Body of pancreas (tissue), 4 donors: ENCODE data around the gene FBXL15. TPM values are rescaled to one million over a fixed set of nuclear protein-coding genes. Genes with fewer than 3 reads are reported as not detected.

Experiments
- ATAC-seq: fragments of 150-250 bp; one replicate; pipeline ENCODE4 v1.9.1; 2016
- DNase-seq, 4 donors: peaks; one replicate each; pipeline ENCODE4 v3.0.0-alpha.2; 2019
- H3K27ac ChIP-seq, 4 donors: fragments of 200-600 bp; sonication (generic); 1 replicate in 3 of 4; 2 replicates in 1 of 4; pipeline versions ENCODE4 v1.5.1 to v1.6.1; 2016 to 2019; ENCODE audit warnings: mild to moderate bottlenecking in 1 of 4, mixed read lengths in 1 of 4, moderate library complexity in 1 of 4
- H3K27me3 ChIP-seq, 2 donors: fragments of 200-600 bp; sonication (generic); one replicate each; pipeline ENCODE4 v1.6.0; 2016; ENCODE audit warnings: mild to moderate bottlenecking in 1 of 2
- H3K36me3 ChIP-seq, 2 donors: fragments of 200-600 bp; sonication (generic); replicated peaks in 1 of 2; 2 replicates each; pipeline ENCODE4 v1.5.1; 2016; ENCODE audit warnings: low read depth in 2 of 2; ENCODE audit not compliant: insufficient read depth in 1 of 2
- H3K4me1 ChIP-seq: fragments of 200-600 bp; sonication (generic); one replicate; pipeline ENCODE4 v1.6.0; 2016
- H3K4me3 ChIP-seq, 2 donors: fragments of 200-600 bp; sonication (generic); 1 replicate in 1 of 2; 2 replicates in 1 of 2; pipeline ENCODE4 v1.5.1; 2016 to 2019
- H3K9me3 ChIP-seq, 3 donors: fragments of 200-600 bp; sonication (generic); 1 replicate in 2 of 3; 2 replicates in 1 of 3; pipeline ENCODE4 v1.5.1; 2016
- CTCF ChIP-seq, 7 experiments: fragments of 450-650 bp in 4 of 7; fragments of 200-600 bp in 3 of 7; sonication (generic) in 3 of 7; IDR thresholded peaks; one replicate each; pipeline ENCODE4 v1.5.1; 2016 to 2019; ENCODE audit warnings: antibody characterized with exemption in 7 of 7
- POLR2A ChIP-seq, 3 donors: fragments of 450-650 bp; IDR thresholded peaks; one replicate each; pipeline ENCODE4 v1.6.1; 2016; ENCODE audit warnings: antibody characterized with exemption in 3 of 3, mild to moderate bottlenecking in 2 of 3
- WGBS, 2 donors: methylation state at CpG; one replicate each; pipeline ENCODE4 v1.1.5; 2017; 5-methylcytosine and 5-hydroxymethylcytosine counted together
- intact Hi-C: fragments of 100-400 bp; cut with DNase I; formaldehyde crosslinking; loops from one replicate; pipeline ENCODE4 v1.15.1; 2023
- total RNA-seq, 2 donors: library from RNA; depleted of rRNA; stranded (reverse); fragments of >200 nt; gene quantifications; one replicate each; pipeline ENCODE4 v1.1.0, GENCODE V29; 2016

Gene FBXL15
- total RNA-seq, 2 donors from 2014 or later, result 12.7 to 38.6 TPM

- H3K27ac ChIP-seq, result peak overlapping the region in 3 of 4 donors; percentile 88 to 100 (median 97)
- no peak for DNase-seq
- no peak for ATAC-seq
- peaks cover 43% of the 10 kb centered on the region for H3K4me1 ChIP-seq
- TF ChIP-seq POLR2A (IDR thresholded peaks at IDR 0.05) (no peak), CTCF (IDR thresholded peaks at IDR 0.05) (no peak)
- no peaks in the 10 kb centered on the region for H3K27me3 ChIP-seq
- intact Hi-C loops, result no loop called here
- 83 to 85% methylated on average over 10 to 12 of the region's 12 CpGs for WGBS, 2 donors
- H3K4me3 ChIP-seq, result no peak overlapping the region
- no peaks in the 10 kb centered on the region for H3K9me3 ChIP-seq
- peaks cover 0 to 5% of the 10 kb centered on the region in 2 donors for H3K36me3 ChIP-seq
These were observed 23.9 kb upstream of the FBXL15 start for GRCh38 chr10:102396730-102397151.

- peaks cover 43% of the 10 kb centered on the region for H3K4me1 ChIP-seq
- intact Hi-C loops, result no loop called here
- H3K36me3 ChIP-seq, result peaks cover 0 to 7% of the 10 kb centered on the region in 2 donors
- H3K4me3 ChIP-seq, result no peak overlapping the region
- TF ChIP-seq POLR2A (IDR thresholded peaks at IDR 0.05) (no peak), CTCF (IDR thresholded peaks at IDR 0.05) (no peak)
- no peaks in the 10 kb centered on the region for H3K27me3 ChIP-seq
- DNase-seq (no peak), ATAC-seq (no peak)
- peak overlapping the region in 2 of 4 donors; percentile 97 to 100 for H3K27ac ChIP-seq
- H3K9me3 ChIP-seq, result no peaks in the 10 kb centered on the region
- WGBS, 2 donors, result 87 to 89% methylated on average over 13 of the region's 14 CpGs
These were observed 23.1 kb upstream of the FBXL15 start for GRCh38 chr10:102397222-102398171.

GRCh38 chr10:102398172-102399020, 22.2 kb upstream of the FBXL15 start:
- no peak for TF ChIP-seq CTCF (IDR thresholded peaks at IDR 0.05)
- no peak for TF ChIP-seq POLR2A (IDR thresholded peaks at IDR 0.05)
- peaks cover 41% of the 10 kb centered on the region for H3K4me1 ChIP-seq
- H3K27me3 ChIP-seq, result no peaks in the 10 kb centered on the region
- 76 to 87% methylated on average over 16 to 21 of the region's 21 CpGs for WGBS, 2 donors
- intact Hi-C loops, result no loop called here
- H3K9me3 ChIP-seq, result no peaks in the 10 kb centered on the region
- H3K36me3 ChIP-seq, result peaks cover 0 to 7% of the 10 kb centered on the region in 2 donors
- H3K27ac ChIP-seq, result peak overlapping the region; percentile 85 to 95 (median 88)
- DNase-seq (no peak), ATAC-seq (no peak)
- no peak overlapping the region for H3K4me3 ChIP-seq

GRCh38 chr10:102399217-102400021, 21.2 kb upstream of the FBXL15 start:
- DNase-seq (peak; percentile 91 to 93 (median 92)), ATAC-seq (peak; percentile 73)
- Histone ChIP-seq H3K27ac (peak overlapping the region; percentile 85 to 95 (median 88)), H3K27me3 (no peaks in the 10 kb centered on the region), H3K9me3 (no peaks in the 10 kb centered on the region), H3K36me3 (peaks cover 0 to 7% of the 10 kb centered on the region in 2 donors), H3K4me1 (peaks cover 40% of the 10 kb centered on the region), H3K4me3 (peak overlapping the region; percentile 7 to 13)
- TF ChIP-seq POLR2A (IDR thresholded peaks at IDR 0.05), result peak; percentile 75 to 77 (median 76)
- TF ChIP-seq CTCF (IDR thresholded peaks at IDR 0.05), result peak; percentile 94 to 99 (median 95)
- intact Hi-C loops, result no loop called here
- WGBS, 2 donors, result 3 to 10% methylated on average over 10 to 71 of the region's 72 CpGs
